ENCODE results near the gene RABGAP1L. TPM values are rescaled to one million over a fixed set of nuclear protein-coding genes. Genes with fewer than 3 reads are reported as not detected.
"Not testable (repeated sequence)": the region's sequence is repeated elsewhere in the genome, so short reads cannot be mapped to it uniquely, and the experiment has no call there.

The RABGAP1L gene
- total RNA-seq, 4 donors from 2014 or later, result 31.7 to 49.7 (median 34.3) TPM

GRCh38 chr1:174224641-174225040 is 65.3 kb downstream of the RABGAP1L start:
- no peak for ATAC-seq (ENCODE audit: low FRiP score)
- TF ChIP-seq CTCF (IDR thresholded peaks at IDR 0.05), result no peak

GRCh38 chr1:174225499-174226204 is 66.3 kb downstream of the RABGAP1L start:
- TF ChIP-seq CTCF (IDR thresholded peaks at IDR 0.05), result no peak
- ATAC-seq (ENCODE audit: low FRiP score) (no peak), DNase-seq (ENCODE audit: low spot score) (no peak)

More at GRCh38 chr1:174224641-174225040, 65.3 kb downstream of the RABGAP1L start:
- DNase-seq (ENCODE audit: low spot score), result no peak

- no peak for DNase-seq (ENCODE audit: low spot score)
- no peak for ATAC-seq (ENCODE audit: low FRiP score)
- no peak for TF ChIP-seq CTCF (IDR thresholded peaks at IDR 0.05)
These were observed 71.1 kb downstream of the RABGAP1L start for GRCh38 chr1:174230399-174230798.

DNA sequence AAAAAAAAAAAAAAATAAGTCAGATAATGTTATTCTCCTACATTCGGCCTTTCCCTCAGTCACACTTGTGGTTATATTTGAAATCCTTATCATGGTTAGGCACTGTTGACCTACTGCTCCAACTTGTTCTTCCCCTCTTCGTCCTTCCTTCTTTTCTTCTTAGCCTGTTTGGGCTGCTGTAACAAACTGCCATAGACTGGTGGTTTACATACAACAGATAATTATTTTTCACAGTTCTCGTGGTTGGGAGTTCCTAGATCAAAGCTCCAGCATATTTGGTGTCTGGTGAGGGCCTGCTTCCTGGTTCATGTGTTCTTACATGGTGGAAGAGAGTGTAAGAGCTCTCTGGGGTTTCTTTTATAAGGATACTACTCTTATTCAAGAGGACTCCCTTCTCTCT is 73.4 kb downstream of the RABGAP1L start:
- DNase-seq (ENCODE audit: low spot score) (no peak), ATAC-seq (ENCODE audit: low FRiP score) (no peak)
- no peak for TF ChIP-seq CTCF (IDR thresholded peaks at IDR 0.05)

DNA sequence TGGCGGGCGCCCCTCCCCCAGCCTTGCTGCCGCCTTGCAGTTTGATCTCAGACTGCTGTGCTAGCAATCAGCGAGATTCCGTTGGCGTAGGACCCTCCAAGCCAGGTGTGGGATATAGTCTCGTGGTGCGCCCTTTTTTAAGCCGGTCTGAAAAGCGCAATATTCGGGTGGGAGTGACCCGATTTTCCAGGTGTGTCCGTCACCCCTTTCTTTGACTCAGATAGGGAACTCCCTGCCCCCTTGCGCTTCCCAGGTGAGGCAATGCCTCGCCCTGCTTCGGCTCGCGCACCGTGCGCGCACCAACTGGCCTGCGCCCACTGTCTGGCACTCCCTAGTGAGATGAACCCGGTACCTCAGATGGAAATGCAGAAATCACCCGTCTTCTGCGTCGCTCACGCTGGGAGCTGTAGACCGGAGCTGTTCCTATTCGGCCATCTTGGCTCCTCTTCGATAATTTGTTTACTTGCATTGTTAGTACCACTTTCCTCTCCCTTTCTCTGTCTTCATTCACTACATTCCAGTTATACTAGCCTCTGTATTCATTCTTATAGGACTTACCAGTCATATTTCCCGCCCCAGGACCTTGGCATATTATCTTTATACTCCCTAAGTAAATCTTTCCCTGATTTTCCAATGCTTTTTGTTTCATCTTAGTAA is 79.7 kb downstream of the RABGAP1L start:
- DNase-seq (ENCODE audit: low spot score), result not testable (repeated sequence)

DNA sequence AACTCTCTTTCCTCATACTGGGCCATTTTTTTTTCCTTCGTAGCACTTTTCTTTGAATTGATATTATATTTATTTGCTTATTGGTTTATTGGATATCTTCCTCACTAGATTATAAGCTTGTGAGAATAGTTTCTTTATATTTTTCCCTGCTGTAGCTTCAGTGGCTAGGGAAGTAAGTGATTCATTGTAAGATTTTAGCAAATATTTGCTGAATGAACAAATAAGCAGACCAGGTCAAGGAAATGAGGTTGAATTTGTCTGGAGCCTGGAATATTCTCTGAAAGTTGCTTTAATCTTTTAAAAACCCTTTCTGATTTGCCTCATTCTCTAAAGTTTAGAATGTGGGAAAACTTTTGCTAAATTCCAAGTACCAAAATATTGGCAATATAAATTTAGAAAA is 80.2 kb downstream of the RABGAP1L start:
- TF ChIP-seq CTCF (IDR thresholded peaks at IDR 0.05), result no peak
- ATAC-seq (ENCODE audit: low FRiP score) (no peak), DNase-seq (ENCODE audit: low spot score) (no peak)

More for the DNA sequence above, 79.7 kb downstream of the RABGAP1L start:
- not testable (repeated sequence) for ATAC-seq (ENCODE audit: low FRiP score)

- ATAC-seq (ENCODE audit: low FRiP score) (no peak), DNase-seq (ENCODE audit: low spot score) (no peak)
- no peak for TF ChIP-seq CTCF (IDR thresholded peaks at IDR 0.05)
These were observed 83.5 kb downstream of the RABGAP1L start for GRCh38 chr1:174242856-174243255.
